Measurements from ENCODE around the gene SLC35D3.
"Not testable (repeated sequence)": the region's sequence is repeated elsewhere in the genome, so short reads cannot be mapped to it uniquely, and the experiment has no call there.

SLC35D3 gene

GRCh38 chr6:136921936-136922684 is at the start of gene SLC35D3:
Gene SLC35D3 (plus strand): TSS chr6:136922301. CDS start chr6:136922429, 128 bp downstream.
- ATAC-seq, result peak; percentile 37
- peak; percentile 18 for DNase-seq
- no peak within 1 kb of the TSS for H3K27ac Mint-ChIP-seq
- peaks cover 26% of the 10 kb centered on the region for H3K4me1 Mint-ChIP-seq
- H3K27me3 Mint-ChIP-seq, result peaks cover 58% of the 10 kb centered on the region
- no peaks in the 10 kb centered on the region for H3K9me3 Mint-ChIP-seq
- peak within 1 kb of the TSS; percentile 77 for H3K4me3 Mint-ChIP-seq
- no peaks in the 10 kb centered on the region for H3K36me3 Mint-ChIP-seq (ENCODE audit: low read depth)

GRCh38 chr6:136873748-136874147 is 48.4 kb upstream of the SLC35D3 start:
- Mint-ChIP-seq H3K27ac (no peak overlapping the region), H3K36me3 (ENCODE audit: low read depth) (peaks cover 40% of the 10 kb centered on the region), H3K4me3 (no peak overlapping the region), H3K27me3 (no peaks in the 10 kb centered on the region), H3K9me3 (peaks cover 25% of the 10 kb centered on the region), H3K4me1 (no peaks in the 10 kb centered on the region)
- ATAC-seq (no peak), DNase-seq (no peak)

GRCh38 chr6:136876469-136876868 is 45.6 kb upstream of the SLC35D3 start:
- not testable (repeated sequence) for H3K4me3 Mint-ChIP-seq, H3K27ac Mint-ChIP-seq, DNase-seq, ATAC-seq, H3K4me1 Mint-ChIP-seq, H3K27me3 Mint-ChIP-seq
- H3K36me3 Mint-ChIP-seq (ENCODE audit: low read depth), result peaks cover 36% of the 10 kb centered on the region
- peaks cover 25% of the 10 kb centered on the region for H3K9me3 Mint-ChIP-seq

- H3K4me1 Mint-ChIP-seq, result no peaks in the 10 kb centered on the region
- ATAC-seq (no peak), DNase-seq (no peak)
- peaks cover 6% of the 10 kb centered on the region for H3K36me3 Mint-ChIP-seq (ENCODE audit: low read depth)
- H3K27ac Mint-ChIP-seq, result no peak overlapping the region
- peaks cover 7% of the 10 kb centered on the region for H3K9me3 Mint-ChIP-seq
- H3K4me3 Mint-ChIP-seq, result no peak overlapping the region
- H3K27me3 Mint-ChIP-seq, result no peaks in the 10 kb centered on the region
Measured at GRCh38 chr6:136880748-136881460, 41.2 kb upstream of the SLC35D3 start.

- ATAC-seq, result no peak
- no peaks in the 10 kb centered on the region for H3K9me3 Mint-ChIP-seq
- H3K27me3 Mint-ChIP-seq, result no peaks in the 10 kb centered on the region
- no peak overlapping the region for H3K27ac Mint-ChIP-seq
- no peak overlapping the region for H3K4me3 Mint-ChIP-seq
- H3K4me1 Mint-ChIP-seq, result peaks cover 6% of the 10 kb centered on the region
- H3K36me3 Mint-ChIP-seq (ENCODE audit: low read depth), result no peaks in the 10 kb centered on the region
- DNase-seq, result no peak
Measured at GRCh38 chr6:136886091-136886490, 36.0 kb upstream of the SLC35D3 start.

GRCh38 chr6:136887953-136888352 is 34.1 kb upstream of the SLC35D3 start:
- H3K27me3 Mint-ChIP-seq, result no peaks in the 10 kb centered on the region
- ATAC-seq (no peak), DNase-seq (no peak)
- H3K27ac Mint-ChIP-seq, result no peak overlapping the region
- H3K9me3 Mint-ChIP-seq, result no peaks in the 10 kb centered on the region
- no peaks in the 10 kb centered on the region for H3K36me3 Mint-ChIP-seq (ENCODE audit: low read depth)
- H3K4me3 Mint-ChIP-seq, result no peak overlapping the region
- peaks cover 6% of the 10 kb centered on the region for H3K4me1 Mint-ChIP-seq

- ATAC-seq (no peak), DNase-seq (no peak)
- H3K27me3 Mint-ChIP-seq, result no peaks in the 10 kb centered on the region
- H3K4me1 Mint-ChIP-seq, result peaks cover 6% of the 10 kb centered on the region
- no peaks in the 10 kb centered on the region for H3K9me3 Mint-ChIP-seq
- no peak overlapping the region for H3K4me3 Mint-ChIP-seq
- peaks cover 3% of the 10 kb centered on the region for H3K36me3 Mint-ChIP-seq (ENCODE audit: low read depth)
- no peak overlapping the region for H3K27ac Mint-ChIP-seq
Measured at GRCh38 chr6:136889271-136890193, 32.6 kb upstream of the SLC35D3 start.

GRCh38 chr6:136890194-136890839 is 31.8 kb upstream of the SLC35D3 start:
- Mint-ChIP-seq H3K4me1 (peaks cover 6% of the 10 kb centered on the region), H3K9me3 (no peaks in the 10 kb centered on the region), H3K36me3 (ENCODE audit: low read depth) (peaks cover 3% of the 10 kb centered on the region), H3K4me3 (no peak overlapping the region), H3K27me3 (no peaks in the 10 kb centered on the region), H3K27ac (no peak overlapping the region)
- no peak for ATAC-seq
- no peak for DNase-seq

GRCh38 chr6:136890986-136891385 is 31.1 kb upstream of the SLC35D3 start:
- no peaks in the 10 kb centered on the region for H3K9me3 Mint-ChIP-seq
- H3K4me1 Mint-ChIP-seq, result peaks cover 6% of the 10 kb centered on the region
- H3K27me3 Mint-ChIP-seq, result no peaks in the 10 kb centered on the region
- DNase-seq, result no peak
- ATAC-seq, result no peak
- peaks cover 3% of the 10 kb centered on the region for H3K36me3 Mint-ChIP-seq (ENCODE audit: low read depth)
- no peak overlapping the region for H3K27ac Mint-ChIP-seq
- H3K4me3 Mint-ChIP-seq, result no peak overlapping the region

GRCh38 chr6:136893187-136893586 is 28.9 kb upstream of the SLC35D3 start:
- Mint-ChIP-seq H3K4me3 (no peak overlapping the region), H3K9me3 (no peaks in the 10 kb centered on the region), H3K36me3 (ENCODE audit: low read depth) (peaks cover 4% of the 10 kb centered on the region), H3K27me3 (no peaks in the 10 kb centered on the region), H3K4me1 (peaks cover 6% of the 10 kb centered on the region), H3K27ac (no peak overlapping the region)
- ATAC-seq, result no peak
- no peak for DNase-seq

GRCh38 chr6:136895901-136896300 is 26.2 kb upstream of the SLC35D3 start:
- no peak for ATAC-seq
- H3K27ac Mint-ChIP-seq, result no peak overlapping the region
- H3K4me3 Mint-ChIP-seq, result no peak overlapping the region
- H3K9me3 Mint-ChIP-seq, result no peaks in the 10 kb centered on the region
- H3K27me3 Mint-ChIP-seq, result no peaks in the 10 kb centered on the region
- H3K4me1 Mint-ChIP-seq, result no peaks in the 10 kb centered on the region
- H3K36me3 Mint-ChIP-seq (ENCODE audit: low read depth), result peaks cover 15% of the 10 kb centered on the region
- DNase-seq, result no peak

GRCh38 chr6:136897071-136897470 is 25.0 kb upstream of the SLC35D3 start:
- H3K4me1 Mint-ChIP-seq, result no peaks in the 10 kb centered on the region
- DNase-seq (no peak), ATAC-seq (no peak)
- no peak overlapping the region for H3K27ac Mint-ChIP-seq
- peaks cover 23% of the 10 kb centered on the region for H3K36me3 Mint-ChIP-seq (ENCODE audit: low read depth)
- no peaks in the 10 kb centered on the region for H3K9me3 Mint-ChIP-seq
- no peaks in the 10 kb centered on the region for H3K27me3 Mint-ChIP-seq
- H3K4me3 Mint-ChIP-seq, result no peak overlapping the region

- Mint-ChIP-seq H3K27ac (no peak overlapping the region), H3K4me1 (no peaks in the 10 kb centered on the region), H3K27me3 (no peaks in the 10 kb centered on the region), H3K4me3 (no peak overlapping the region), H3K9me3 (no peaks in the 10 kb centered on the region), H3K36me3 (ENCODE audit: low read depth) (peaks cover 30% of the 10 kb centered on the region)
- DNase-seq (no peak), ATAC-seq (no peak)
Measured at GRCh38 chr6:136901212-136901784, 20.8 kb upstream of the SLC35D3 start.

GRCh38 chr6:136904477-136904876 is 17.6 kb upstream of the SLC35D3 start:
- peaks cover 25% of the 10 kb centered on the region for H3K36me3 Mint-ChIP-seq (ENCODE audit: low read depth)
- not testable (repeated sequence) for H3K27ac Mint-ChIP-seq, H3K4me1 Mint-ChIP-seq, H3K9me3 Mint-ChIP-seq, DNase-seq, H3K4me3 Mint-ChIP-seq, H3K27me3 Mint-ChIP-seq, ATAC-seq

Data from activated naive CD8-positive, alpha-beta T cell treated with anti-CD3 and anti-CD28 coated beads, Interleukin-2, amount 50 U/mL, for 24 hours (primary cell).